ENCODE measurements around the gene SUGCT.

DNA sequence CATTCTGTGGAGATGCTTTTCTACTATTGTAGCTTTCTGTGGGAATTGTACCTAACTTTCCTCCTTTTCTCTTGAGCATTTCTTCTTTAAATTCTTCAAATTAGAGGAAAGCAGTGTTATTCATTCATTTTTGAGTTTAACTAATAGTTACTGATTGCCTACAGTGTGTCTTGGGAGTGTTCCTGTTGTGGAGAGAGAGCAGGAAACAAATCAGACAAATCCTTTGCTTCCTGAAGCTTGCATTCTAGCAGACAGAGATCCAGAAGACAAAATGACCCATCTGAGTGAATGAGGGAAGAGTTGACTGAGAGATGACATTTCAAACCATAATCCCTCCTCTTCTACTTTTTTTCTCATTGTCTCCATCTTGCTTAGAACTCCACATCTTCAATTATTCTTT, 170.4 kb downstream of the SUGCT start:
- TF ChIP-seq POLR2A (IDR thresholded peaks at IDR 0.05) (no peak), CTCF (IDR thresholded peaks at IDR 0.05) (no peak), POLR2AphosphoS5 (IDR thresholded peaks at IDR 0.05) (no peak)
